HG03139 (cell line): ENCODE data around the gene DISC1.
"Not testable (repeated sequence)": the region's sequence is repeated elsewhere in the genome, so short reads cannot be mapped to it uniquely, and the experiment has no call there.

ENCODE experiments used
- ATAC-seq: cut with Tn5 transposase; IDR thresholded peaks from one replicate; pipeline ENCODE4 v1.9.1; 2021; ENCODE audit not compliant: unreplicated experiment

The DISC1 gene

GRCh38 chr1:231763456-231763855 lies 136.9 kb downstream of the DISC1 start:
- no peak for ATAC-seq

DNA sequence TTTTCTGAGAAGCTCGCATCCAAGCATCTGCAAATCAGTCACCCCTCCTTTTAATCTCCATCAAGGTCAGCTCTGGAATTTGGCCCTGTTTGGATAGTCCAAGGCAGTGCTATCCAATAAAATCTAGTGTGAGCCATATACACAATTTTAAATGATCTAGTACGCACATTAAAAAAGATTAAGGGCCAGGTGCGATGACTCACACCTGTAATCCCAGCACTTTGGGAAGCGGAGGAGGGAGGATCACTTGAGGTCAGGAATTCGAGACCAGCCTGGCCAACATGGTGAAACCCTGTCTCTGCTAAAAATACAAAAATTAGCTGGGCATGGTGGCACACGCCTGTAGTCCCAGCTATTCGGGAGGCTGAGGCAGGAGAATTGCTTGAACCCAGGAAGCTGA lies 139.2 kb downstream of the DISC1 start:
- not testable (repeated sequence) for ATAC-seq

GRCh38 chr1:231767471-231767870 lies 140.9 kb downstream of the DISC1 start:
- no peak for ATAC-seq

- ATAC-seq: no peak
Observed at GRCh38 chr1:231768416-231768815, 141.8 kb downstream of the DISC1 start.

GRCh38 chr1:231770506-231771175 lies 144.1 kb downstream of the DISC1 start:
- ATAC-seq: no peak

GRCh38 chr1:231774719-231775335 lies 148.2 kb downstream of the DISC1 start:
- no peak for ATAC-seq

GRCh38 chr1:231776010-231776756 lies 149.6 kb downstream of the DISC1 start:
- no peak for ATAC-seq

DNA sequence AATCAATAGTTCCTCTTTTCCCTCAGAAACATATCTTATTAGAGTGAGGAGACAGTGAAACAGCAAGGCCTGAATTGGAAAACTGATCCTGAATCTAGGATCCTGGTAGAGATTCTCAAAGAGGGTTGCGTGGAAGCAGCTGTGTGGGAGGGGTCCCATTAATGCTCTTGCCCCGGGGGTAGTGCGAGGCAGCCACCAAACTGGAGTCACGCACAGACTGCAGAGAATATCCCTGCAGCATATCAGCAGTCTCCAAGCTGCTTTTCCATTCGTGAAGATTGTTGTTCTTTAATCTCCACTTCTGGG lies 150.1 kb downstream of the DISC1 start:
- ATAC-seq: no peak

- ATAC-seq: no peak
Observed at GRCh38 chr1:231778009-231778719, 151.6 kb downstream of the DISC1 start.

- ATAC-seq: no peak
Observed at GRCh38 chr1:231779081-231779480, 152.5 kb downstream of the DISC1 start.

- ATAC-seq: no peak
Observed at GRCh38 chr1:231781892-231782291, 155.3 kb downstream of the DISC1 start.

DNA sequence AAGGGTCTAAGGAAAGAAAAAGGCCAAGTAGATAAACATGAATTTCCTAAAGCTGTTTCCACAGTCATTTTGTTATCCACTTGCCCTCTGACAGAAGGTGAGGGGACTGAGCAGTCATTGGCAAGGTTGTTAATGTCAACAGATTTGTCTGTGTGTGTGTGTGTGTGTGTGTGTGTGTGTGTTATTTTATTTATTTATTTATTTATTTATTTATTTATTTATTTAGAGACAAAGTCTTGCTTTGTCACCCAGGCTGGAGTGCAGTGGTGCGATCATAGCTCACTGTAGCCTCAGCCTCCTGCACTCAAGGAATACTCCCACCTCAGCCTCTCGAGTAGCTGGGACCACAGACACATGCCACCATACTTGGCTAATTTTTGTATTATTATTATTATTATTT lies 158.5 kb downstream of the DISC1 start:
- not testable (repeated sequence) for ATAC-seq

- no peak for ATAC-seq
Observed at GRCh38 chr1:231786126-231786525, 159.5 kb downstream of the DISC1 start.

GRCh38 chr1:231792634-231793033 lies 166.0 kb downstream of the DISC1 start:
- no peak for ATAC-seq

DNA sequence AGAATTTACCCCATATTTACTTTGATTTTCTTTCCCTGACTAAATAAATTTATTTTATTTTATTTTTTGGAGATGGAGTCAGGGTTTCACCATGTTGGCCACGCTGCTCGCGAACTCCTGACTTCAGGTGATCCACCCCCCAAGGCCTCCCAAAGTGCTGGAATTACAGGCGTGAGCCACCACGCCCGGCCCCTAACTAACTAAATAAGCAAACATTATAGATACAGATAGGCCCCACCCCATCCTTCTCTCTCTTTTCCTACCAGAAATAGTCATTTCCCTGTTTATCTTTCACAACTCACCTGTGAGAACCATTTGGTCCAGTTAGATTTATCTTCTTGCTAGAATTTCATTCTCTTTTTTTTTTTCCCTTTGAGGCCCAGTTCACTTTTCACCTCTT lies 167.3 kb downstream of the DISC1 start:
- no peak for ATAC-seq

- ATAC-seq: no peak
Observed at GRCh38 chr1:231796141-231796540, 169.6 kb downstream of the DISC1 start.

DNA sequence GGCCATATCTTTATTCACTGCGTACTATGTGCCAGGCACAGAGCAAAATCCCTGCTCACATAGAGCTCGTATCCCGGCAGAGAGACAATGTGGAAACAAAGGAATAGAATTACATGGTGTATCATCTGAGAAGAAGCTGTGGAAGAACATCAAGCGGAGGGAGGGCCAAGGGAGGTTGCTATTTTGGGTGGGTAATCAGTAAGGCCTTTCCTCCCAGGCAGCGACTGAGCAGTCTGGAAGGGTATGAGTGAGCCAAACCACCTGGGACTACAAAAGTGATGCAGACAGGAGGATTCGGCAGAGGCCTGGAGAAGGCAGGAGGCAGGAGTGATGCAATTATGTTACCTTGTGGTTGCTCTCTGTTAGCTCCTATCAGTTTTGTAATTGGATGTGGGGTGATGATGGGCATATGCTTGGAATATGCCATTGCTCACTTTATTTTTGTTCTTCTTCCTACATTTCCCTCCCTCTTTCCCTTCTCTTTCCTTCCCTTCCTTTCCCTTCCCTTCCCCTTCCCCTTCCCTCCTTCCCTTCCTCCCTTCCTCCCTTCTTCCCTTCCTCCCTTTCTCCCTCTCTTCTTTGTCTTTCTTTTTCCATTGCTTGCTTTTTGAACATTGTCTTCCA lies 172.9 kb downstream of the DISC1 start:
- no peak for ATAC-seq

DNA sequence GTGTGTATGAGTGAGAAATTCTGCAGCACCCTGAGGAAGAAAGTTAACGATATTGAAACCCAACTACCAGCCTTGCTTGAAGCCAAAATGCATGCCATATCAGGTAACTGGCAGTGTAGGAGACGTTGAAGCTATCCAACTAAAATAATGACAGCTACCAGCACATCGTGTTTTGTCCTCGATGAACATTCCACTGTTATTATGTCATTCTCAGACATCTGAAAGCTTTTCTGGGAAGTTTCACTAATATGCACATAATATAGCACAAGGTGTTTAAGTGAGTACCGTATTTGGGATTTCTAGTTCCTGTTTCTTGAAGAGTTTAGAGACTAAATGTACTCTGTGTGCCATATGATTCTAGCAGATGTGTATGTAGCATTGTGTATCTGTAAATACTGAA lies 173.5 kb downstream of the DISC1 start:
- ATAC-seq: no peak

DNA sequence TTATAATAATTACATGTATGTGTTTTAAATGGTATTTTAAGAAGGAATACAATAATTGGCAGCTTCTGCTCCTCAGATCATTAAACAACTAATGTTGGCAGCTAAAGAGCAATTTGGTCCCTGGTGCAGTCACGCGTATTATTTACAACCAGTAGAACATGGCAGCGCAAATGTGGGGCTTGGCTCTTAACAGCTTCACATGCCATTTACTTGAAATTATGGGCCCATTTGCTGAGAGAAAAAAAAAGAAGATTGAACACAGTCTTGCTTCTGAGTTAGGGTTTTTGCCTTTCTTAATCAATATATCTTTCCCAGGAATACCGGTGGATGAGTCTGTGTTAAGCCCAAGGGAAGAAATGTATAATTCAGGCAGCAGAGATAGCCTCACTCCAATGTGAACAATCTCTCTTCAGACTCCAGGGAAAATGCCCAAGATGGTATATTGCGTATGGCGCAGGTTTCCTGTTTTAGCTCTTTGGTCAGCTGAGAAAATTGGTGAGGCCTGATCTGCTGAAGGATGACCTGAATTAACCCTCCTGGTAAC lies 174.5 kb downstream of the DISC1 start:
- ATAC-seq: no peak

GRCh38 chr1:231803353-231803752 lies 176.8 kb downstream of the DISC1 start:
- ATAC-seq: no peak
